ENCODE data around the gene GRPEL1.

DNA sequence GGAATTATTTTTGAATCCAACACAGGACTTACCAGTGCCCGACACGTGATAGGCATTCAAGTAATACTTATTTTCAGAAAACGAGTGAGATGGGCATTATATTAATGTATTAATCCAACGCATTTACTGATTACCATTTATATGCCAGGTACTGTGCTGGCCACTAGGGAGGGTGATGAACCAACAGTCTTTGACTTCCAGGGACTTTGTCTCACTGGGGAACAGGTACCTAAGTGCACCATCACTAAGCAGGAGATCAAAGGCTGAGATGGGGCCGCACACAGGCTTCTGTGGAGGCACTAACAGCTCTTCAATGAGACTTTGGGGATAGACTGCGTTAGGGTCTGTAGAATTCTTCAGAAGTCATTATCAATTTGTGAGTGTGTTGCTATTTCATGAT, 30.4 kb downstream of the GRPEL1 start:
- TF ChIP-seq CTCF (IDR thresholded peaks at IDR 0.05; ENCODE audit: low read depth, low read length, poor library complexity, severe bottlenecking) (peak; percentile 23), EZH2phosphoT487 (IDR thresholded peaks at IDR 0.05; ENCODE audit: borderline replicate concordance, low read length) (no peak)
